NK-92 treated with Interleukin-12 subunit alpha and Interleukin-12 subunit beta, amount 100 ng/mL, for 24 hours (cell line): ENCODE data around the gene EFCAB14.
"Not testable (repeated sequence)": the region's sequence is repeated elsewhere in the genome, so short reads cannot be mapped to it uniquely, and the experiment has no call there.

Source experiments
- DNase-seq: peaks from one replicate; lab custom pipeline; 2025; lab: John Stamatoyannopoulos, UW

Gene EFCAB14, protein sequence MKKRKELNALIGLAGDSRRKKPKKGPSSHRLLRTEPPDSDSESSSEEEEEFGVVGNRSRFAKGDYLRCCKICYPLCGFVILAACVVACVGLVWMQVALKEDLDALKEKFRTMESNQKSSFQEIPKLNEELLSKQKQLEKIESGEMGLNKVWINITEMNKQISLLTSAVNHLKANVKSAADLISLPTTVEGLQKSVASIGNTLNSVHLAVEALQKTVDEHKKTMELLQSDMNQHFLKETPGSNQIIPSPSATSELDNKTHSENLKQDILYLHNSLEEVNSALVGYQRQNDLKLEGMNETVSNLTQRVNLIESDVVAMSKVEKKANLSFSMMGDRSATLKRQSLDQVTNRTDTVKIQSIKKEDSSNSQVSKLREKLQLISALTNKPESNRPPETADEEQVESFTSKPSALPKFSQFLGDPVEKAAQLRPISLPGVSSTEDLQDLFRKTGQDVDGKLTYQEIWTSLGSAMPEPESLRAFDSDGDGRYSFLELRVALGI

DNA sequence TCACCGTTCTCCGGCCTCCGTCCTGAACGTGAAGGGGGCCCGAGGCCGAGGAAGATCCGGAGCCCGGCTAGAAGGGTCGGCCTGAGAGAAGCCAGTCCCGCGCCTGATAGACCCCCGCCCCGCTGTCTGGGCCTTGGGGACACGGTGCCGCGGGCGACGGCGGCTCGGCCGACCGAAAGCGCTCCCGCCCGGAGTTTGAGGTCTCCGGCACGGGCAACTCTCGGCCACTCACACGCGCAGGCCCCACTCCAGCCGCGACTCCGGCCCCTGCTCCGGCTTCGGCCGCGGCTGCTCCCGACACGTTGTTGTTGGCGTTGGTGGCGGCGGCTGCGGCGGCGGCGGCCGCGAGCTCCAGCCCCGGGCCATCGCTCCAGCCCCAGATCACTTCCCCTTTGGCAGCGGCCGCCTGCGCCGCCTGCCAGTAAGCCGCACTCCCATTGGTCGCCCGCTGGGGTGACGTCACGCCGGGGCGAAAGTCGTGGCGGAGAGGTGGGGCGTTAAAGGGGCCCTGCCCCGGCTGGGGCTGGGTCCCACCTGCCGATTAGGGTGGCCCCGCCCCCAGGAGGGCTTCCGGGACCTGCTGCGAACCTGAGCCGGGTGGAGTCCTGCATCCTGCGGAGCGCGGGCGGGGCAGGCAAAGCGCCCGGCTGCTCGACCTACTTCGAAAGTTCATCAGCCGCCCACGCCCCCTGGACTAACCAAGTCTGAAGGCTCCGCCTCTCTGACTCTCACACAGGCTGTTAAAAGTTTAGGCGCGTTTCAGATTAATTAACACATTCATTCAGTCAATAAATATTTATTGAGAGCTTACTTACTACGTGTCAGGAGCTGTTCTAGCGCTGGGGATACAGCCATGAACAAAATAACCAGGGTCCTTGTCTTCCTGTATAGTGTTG, at the start of gene EFCAB14:
TSS of gene EFCAB14 (minus strand) at position 388 of the 896 bp plus-strand sequence. CDS start 1,027 bp downstream, outside the sequence.
- DNase-seq = peak; percentile 97

DNA sequence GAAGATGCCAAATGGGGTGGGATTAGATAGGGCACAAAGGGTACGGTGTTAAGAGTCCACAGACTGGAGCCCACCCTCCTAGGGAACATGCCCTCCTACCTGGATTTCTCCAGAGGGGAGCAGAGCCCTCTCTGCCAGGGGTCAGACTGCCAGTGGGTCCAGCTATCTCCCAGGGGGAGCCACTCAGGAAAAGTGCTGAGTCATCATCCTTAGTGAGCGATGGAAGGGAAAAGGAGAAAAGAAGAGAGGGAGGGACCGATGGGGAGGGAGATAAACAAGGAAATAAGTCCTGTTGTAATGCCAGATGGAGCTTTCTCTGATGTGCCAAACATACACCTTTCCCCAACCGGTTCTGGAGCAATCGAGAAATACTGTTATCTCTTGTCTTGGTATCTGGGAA, 49.5 kb upstream of the EFCAB14 start:
- DNase-seq = no peak

DNA sequence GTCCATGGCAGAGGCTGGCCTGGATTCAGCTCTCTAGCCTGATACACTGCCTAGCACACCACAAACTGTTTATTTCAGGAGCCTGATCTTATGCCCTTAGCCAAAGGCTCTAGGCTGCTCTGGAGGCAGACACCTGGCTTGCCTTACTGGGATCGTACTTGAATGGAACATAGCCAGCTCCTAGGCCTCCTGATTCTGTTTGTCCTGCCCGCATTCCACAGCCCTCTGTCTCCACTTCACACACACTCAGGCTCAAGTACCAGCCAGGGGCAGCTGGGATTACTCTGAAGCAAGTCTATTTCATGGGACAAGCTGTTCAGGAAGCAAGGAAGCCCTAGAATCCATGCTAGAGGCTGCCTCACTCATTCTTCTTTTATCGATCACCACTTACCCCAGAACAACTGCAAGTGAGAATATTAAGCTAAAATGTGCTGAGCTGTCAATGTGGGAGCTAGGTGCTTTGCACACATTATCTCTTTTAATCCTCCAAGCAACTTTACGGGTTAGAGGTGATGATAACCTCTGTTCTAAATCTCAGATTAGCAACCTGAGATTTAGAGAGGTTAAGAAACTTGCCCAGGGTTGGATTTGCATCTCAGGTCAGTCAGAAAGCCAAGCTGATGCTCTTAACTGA, 48.9 kb upstream of the EFCAB14 start:
- no peak for DNase-seq

DNA sequence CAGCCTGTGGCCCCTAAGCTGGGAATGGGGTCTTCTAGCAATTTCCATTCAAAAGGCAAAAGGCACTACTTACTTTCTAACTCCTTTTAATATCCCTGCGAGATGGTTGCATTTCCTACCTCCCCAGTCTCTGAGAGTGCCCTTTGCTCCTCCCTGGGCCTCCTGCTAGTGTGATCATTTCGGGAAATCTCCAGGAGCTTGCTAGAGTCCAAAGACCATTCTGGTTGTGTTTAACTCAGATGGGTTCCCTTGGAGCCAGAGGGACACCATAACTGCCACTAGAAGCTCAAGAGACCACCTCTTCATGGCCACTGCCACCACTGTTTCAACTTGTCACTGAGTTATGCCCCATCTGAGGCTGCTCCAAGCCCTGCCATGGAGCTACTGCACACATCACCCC, 45.5 kb upstream of the EFCAB14 start:
- DNase-seq = no peak

DNA sequence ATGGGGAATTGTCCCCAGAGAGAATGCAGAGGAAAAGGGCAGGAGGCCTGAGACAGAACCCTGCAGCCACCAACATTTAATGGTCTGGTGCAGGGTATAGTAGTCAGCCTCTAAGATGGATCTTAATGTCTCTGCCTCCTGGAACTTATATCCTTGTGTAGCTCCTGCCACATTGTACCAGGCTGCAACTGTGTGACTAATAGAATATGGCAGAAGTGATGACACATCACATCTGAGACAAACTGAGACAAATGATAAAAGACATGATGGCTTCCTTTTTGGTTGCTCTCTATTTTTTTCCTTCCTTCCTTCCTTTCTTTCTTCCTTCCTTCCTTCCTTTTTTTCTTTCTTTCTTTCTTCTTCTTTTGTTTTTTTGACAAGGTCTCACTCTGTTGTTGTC, 42.8 kb upstream of the EFCAB14 start:
- DNase-seq = no peak

DNA sequence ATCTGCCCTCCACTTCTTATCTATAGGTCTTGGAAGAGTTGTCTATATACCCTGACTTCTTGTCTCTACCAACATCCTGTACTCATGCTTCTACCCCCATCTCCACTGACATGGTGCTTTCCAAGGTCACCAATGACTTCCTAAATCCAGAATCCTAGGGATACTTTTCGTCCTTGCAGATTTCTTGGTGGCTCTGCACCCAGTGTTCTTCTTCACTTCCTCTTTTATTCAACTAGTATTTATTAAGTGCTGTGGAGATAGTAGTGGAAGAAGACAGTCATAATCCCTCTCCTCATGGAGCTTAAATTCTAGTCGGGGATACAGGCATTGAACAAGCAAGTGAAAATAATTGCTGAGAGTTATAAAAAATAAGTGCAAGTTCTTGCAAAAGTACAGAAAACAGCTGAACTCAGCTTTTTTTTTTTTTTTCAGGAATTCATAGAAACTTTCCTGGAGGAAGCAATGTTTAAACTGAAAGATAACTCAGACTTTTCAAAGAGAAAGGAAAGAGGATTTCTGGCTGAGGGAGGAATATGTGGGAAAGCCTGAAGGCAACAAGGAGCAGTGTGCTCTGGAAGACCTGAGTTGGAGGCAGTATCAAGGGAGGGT, 41.7 kb upstream of the EFCAB14 start:
- no peak for DNase-seq

DNA sequence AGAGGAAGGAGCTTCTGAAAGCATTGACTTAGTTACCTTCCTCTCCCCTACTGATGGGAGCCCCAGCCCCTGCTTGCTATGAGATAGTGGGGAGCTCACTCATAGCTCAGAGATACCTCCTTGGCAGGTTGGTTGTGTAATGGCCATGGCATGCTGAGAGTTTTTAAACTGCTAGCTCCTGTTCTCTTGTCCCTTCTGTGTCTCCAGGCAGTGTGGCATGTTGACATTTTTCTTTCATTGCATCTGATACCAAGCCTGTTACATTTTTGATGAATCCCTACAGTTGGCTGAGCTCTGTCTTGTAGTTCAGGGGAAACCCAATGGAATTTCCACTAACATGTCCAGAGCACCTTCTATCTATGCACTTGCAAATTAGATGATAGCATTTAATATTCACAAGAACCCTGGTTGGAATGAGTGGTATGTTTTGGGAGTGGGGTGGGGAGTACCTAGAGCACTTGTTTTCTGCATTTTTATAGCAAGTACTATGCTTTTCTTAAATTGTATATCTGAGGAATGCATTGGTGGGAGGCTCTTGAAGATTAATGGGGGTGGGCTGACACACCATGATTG, 39.1 kb upstream of the EFCAB14 start:
- no peak for DNase-seq

DNA sequence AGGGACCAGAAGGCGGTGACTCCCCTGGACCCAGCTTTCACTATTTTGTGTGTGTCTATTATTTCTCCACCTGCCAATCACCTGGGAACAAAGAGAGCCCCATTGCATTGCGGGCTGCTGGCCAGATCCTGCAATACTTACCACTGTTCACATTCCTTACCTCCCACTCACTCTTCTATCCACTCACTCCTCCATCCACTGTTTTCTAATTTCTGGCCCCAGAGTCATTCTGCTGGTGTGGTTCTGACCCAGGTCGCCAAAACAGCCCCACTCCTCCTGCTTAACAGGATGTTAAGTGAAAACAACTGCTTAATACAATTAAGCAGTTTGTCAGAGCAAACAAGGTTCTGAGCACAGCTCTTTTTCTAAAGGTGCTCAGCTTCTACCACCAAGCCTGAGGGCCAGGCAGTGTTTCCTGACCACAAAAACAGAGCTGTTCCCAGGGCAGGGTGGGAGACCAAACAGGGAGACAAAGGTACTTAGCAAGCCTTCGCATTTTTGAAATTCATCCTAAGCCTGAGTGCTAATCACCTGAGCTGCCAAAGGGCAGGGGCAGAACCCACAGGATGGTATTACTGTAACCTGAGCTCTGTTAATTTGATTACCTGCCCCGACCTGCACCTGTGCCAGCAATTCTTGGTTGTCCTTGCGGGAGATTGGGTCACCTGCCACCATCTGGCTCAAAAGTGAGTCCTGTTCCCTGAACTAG, 38.5 kb upstream of the EFCAB14 start:
- no peak for DNase-seq

DNA sequence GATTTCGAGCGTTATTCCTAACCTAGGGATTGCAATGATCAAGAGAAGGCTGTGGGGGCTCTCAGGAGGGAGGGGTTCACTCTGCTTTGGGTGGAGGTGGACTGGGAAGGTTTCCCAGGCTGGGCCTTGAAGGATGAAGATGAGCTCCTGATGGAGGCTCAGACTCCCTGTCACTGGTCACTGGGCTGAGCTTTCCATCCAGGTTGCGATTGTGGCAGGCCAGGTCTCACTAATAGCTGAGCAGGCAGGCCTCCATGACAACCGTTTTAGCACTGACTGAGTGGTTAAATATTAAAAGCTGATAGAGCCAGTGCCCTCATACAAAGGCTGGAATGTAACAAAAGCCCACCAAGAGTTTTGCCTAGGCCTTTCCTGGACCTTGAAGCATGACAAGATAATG, 36.2 kb upstream of the EFCAB14 start:
- DNase-seq = no peak

DNA sequence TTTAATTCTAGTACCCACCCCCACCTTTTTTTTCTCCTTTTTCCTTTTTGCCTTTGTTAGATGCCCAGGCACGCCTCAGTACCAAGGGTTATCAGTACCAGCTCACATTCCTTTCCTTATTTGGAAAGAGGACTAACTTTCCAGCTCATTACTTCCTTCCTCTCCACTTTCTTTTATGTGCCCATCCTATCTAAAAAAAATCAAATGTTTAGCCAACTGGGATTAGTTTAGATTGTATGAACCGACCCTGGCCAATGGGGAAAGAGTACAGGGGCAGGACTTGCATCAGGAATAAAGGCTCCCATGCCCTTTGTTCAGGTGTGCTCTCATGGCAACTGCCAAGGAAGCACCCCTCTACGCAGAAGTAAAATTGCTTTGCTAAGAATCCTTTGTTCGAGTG, 35.8 kb upstream of the EFCAB14 start:
- not testable (repeated sequence) for DNase-seq

DNA sequence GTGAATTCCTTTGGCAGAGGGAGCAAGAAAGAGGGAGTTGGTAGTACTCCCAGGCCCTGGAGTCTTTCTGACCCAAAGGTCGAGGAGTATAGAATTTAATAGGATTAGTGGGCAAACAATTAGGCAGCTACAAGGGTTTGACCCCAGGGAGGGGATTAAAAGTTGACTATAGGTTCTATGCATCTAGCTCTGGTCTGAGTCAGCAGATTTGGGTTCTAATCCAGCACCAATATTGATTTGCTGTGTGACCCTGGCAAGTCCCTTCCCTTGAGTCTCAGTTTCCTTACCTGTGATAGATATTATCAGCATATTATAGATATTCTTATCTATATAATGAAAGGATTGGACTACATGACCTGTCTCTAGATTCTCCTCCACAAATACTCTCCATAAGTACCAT, 35.1 kb upstream of the EFCAB14 start:
- DNase-seq = no peak

DNA sequence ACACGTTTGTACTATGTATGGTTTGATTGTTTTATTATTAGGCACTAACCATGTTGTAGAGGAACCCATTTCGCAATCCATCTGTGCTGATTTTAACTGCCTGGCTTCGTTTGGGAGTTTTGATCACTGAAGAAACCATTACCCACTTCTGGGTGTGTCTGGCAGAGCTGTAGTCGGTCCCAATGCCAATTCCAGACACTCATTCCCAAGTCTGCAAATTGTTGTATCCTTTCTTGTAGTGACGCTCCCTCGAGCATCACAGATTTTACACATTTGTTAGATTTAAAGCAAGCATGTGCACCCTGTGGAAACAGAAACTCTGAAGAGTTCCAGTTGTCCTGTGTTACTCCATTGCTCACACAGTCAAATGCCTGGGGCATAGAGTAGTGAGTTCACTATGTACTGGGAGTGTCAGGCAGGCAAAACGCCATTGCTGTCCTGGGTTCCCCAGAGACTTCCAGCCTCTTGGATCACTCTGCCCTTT, 31.0 kb upstream of the EFCAB14 start:
- DNase-seq = no peak

DNA sequence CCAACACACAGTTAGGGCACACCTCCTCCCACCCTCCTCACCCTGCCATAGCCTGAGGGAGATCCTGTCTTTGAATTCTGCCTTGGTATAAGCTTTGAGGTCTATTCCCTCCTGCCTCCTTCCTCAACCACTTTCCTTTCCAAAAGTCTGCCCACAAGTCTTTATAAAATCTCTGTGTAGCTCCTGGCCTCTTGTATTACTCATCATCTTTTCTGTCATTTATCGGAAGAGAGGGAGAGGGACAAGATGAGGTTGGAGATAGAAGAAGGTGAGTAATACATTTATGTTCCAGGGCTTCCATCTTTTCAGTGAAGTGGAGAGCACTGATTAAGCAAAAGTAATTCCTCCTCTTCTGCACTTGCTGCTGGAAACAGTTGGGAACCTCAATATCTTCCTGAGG, 30.5 kb upstream of the EFCAB14 start:
- no peak for DNase-seq

DNA sequence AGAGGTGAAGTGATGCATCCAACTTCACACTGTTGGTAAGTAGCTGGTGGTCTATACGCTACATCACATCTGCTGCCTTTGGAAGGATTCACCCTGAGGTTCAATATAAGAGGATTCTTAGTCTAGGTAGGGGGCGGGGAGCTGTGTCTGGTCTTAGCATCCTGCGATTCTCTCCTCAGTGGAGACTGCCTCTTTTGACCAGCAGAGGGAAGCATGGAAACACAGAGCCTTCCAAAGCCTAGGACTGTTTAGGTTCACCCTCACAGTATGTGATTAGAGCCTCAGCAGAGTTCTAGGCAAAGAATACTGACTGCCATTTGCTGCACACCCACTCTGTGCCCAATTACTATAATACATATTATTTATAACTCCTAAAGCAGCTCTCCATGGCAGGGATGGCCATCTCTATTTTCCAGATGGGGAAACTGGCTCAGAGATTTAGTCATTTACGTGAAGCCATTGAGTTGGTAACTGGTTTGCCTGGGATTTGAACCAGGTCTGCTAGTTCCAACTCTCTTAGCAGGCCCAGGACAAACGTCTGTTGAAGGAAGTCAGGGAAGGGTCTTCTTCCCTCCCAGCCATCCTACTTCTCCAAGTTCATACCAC, 28.9 kb upstream of the EFCAB14 start:
- no peak for DNase-seq

DNA sequence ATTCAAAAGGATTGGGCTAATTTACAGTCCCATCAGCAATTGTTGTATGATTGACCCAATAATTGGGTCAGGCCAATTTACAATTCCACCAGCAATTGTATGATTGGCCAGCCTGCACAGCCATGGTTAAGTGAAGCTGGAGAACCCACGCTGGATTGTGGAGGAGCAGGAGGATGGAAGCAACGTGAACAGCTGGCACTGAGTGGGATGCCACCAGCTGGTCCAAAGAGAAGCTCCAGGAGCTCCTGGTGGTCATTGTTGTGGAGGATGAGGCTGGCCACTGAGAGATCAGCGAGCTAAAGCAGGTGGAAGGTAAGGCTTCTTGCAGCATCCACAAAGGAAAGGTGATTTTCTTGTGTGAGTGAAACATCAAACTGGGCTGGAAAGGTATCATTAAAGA, 23.2 kb upstream of the EFCAB14 start:
- no peak for DNase-seq

DNA sequence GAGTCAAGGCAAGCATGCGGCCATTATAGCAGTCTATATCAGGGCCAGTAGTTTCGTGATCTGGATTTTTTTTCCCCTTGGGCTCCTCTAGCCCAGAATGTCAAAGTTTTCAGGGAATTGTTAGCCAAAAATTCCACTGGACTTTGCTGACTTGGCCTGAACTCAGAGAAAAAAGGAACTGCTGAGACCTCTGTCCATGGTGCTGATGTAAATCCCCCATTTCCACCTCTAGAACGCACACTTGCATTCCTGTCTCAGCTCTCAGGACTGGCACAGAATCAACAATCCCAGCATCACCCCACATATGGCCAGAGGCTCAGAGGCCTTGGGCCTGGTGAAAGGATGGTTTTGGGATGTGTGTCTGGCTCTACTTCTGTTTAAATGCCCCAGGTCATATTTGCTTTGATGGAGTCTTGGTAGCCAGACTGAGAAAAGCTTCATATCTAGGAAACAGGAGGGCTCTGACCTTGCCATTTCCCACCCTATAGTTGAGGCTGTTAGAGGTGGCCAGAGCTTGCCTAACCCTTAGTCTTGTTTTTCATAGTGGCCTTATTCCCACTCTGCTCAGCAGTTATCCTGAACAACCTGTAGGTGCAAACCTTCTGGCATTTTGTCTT, 16.9 kb upstream of the EFCAB14 start:
- DNase-seq = no peak

DNA sequence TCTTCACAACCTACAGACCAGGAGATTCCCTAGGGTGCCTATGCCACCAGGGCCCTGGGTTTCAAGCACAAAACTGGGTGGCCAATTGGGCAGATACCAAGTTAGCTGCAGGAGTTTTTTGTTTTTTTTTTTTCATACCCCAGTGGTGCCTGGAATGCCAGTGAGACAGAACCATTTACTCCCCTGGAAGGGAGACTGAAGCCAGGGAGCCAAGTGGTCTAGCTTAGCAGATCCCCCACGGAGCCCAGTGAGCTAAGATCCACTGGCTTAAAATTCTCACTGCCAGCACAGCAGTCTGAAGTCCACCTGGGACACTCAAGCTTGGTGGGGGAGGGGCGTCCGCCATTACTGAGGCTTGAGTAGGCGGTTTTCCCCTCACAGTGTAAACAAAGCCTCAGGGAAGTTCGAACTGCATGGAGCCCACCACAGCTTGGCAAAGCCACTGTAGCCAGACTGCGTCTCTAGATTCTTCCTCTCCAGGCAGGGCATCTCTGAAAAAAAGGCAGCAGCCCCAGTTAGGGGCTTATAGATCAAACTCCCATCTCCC, 9.5 kb upstream of the EFCAB14 start:
- not testable (repeated sequence) for DNase-seq

DNA sequence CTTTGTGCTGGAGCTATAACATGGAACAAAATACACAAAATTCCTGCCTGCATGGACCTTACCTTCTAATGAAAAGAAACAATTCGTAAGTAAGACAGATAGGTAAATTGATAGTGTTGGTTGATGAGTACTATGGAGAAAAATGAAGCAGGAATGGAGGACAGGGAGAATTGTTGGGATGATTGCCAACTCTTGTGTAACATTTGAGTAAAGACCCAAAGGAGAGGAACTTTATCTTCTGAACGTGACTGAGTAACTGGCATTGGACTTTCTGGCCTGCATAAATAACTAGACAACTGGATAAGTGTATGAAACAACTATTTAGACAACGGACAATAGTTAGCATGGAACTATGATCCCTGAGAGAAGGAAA, 6.8 kb upstream of the EFCAB14 start:
- no peak for DNase-seq

DNA sequence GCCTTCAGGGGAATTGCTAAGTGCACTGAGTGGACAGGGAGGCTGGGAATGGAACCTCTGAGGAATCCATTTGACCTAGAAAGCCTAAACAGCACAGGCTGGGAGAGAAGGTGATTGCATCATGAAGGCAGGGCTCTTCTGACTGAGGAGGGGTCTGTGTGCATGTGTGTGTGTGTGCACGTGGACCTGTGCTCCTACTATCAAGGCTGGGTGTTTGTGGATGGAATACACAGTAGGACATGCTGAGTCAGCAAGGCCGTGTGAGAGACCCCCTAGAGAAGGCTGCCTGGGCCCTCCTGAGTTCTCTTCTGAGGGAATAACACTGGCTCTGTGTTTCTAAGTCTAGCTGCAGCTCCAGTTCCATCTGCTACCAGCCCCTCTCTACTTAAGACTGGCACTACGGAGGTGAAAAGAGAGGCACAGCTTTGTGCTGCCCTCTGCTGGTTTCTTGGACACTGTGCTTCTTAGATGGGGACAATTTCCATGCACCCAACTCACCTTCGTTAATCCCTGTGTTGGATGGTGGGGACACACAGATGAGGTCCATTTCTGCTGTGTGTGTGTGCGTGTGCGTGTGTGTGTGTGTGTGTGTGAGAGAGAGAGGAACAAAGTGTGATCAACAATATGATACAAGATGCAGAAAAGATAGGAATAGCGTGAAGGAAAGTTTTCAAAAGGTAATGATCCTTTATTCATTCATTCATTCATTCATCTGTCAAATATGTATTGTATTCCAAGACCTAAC, 6.2 kb upstream of the EFCAB14 start:
- DNase-seq = peak; percentile 39
